ENCODE data around the gene ABCA8. TPM values are rescaled to one million over a fixed set of nuclear protein-coding genes. Genes with fewer than 3 reads are reported as not detected.

ABCA8 gene
- total and polyA plus RNA-seq, 10 of the 15 experiments (the other 5 are each of a cell fraction or from before 2014, with no cell fraction given): 0.05 to 0.15 TPM; not detected in 8

DNA sequence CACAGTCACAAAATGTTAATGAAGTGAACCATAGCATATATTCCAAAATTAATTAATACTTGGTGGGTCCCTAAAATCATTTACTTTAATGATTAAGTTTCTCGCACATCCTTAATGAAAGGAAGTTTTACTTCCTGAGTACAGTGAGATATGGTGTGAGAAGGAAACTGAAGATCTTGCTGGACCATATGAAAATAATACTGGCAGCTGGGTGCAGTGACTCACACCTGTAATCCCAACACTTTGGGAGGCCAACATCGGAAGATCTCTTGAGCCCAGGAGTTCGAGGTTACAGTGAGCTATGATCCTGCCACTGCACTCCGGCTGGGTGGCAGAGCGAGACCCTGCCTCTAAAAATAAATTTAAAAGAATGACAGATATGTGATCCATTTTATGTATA, 62.5 kb downstream of the ABCA8 start:
- Histone ChIP-seq H3K9ac (ENCODE audit: control insufficient read depth, insufficient read depth, low read length) (no peak overlapping the region), H3K4me3 (no peak overlapping the region), H3K9me3 (replicated peaks; ENCODE audit: control insufficient read depth, insufficient read depth, low read length) (no peaks in the 10 kb centered on the region), H3K4me1 (ENCODE audit: control insufficient read depth, insufficient read depth, low read length) (no peaks in the 10 kb centered on the region), H3K27ac (ENCODE audit: control insufficient read depth, insufficient read depth) (no peak overlapping the region), H4K20me1 (ENCODE audit: control insufficient read depth, insufficient read depth) (no peaks in the 10 kb centered on the region), H3K27me3 (replicated peaks in 1 of 2; ENCODE audit: control insufficient read depth in 2 of 2, insufficient read depth in 2 of 2, low read length in 1 of 2) (no peaks in the 10 kb centered on the region), H2AFZ (ENCODE audit: control insufficient read depth, low read depth, low read length) (no peak overlapping the region), H3K36me3 (ENCODE audit: control insufficient read depth in 2 of 2, insufficient read depth in 2 of 2, low read length in 1 of 2) (no peaks in the 10 kb centered on the region), H3K79me2 (ENCODE audit: control insufficient read depth, insufficient read depth, low read length) (no peaks in the 10 kb centered on the region), H3K4me2 (ENCODE audit: control insufficient read depth, insufficient read depth) (no peak overlapping the region)
- ChIA-PET RAD21 (ENCODE audit: unreplicated experiment) (no interaction called here), SMC1A (ENCODE audit: uncharacterized antibody, unreplicated experiment) (interaction anchor here (0.9 kb wide), 1 partner anchor 49 kb away, joined by 3 read pairs; no protein-coding TSS in a partner anchor), POLR2A (no interaction called here), CTCF (no interaction called here)
- in situ Hi-C loops (cut with MboI) (no loop called here), intact Hi-C loops (cut with micrococcal nuclease; ENCODE audit: unreplicated experiment) (no loop called here)
- no TSS peak for BruUV-seq (replicated peaks)
- ATAC-seq: no peak
- no peak for FAIRE-seq
- 29% methylated on average over 5 of the region's 5 CpGs for WGBS (ENCODE audit: insufficient coverage, insufficient replicate concordance, low lambda C conversion rate, missing lambda C conversion rate)
- DNase-seq (ENCODE audit: low read depth, low spot score): no peak
- TF ChIP-seq CHD1 (IDR thresholded peaks at IDR 0.05; ENCODE audit: low read depth, low read length) (no peak), BACH1 (IDR thresholded peaks at IDR 0.05; ENCODE audit: borderline replicate concordance) (no peak), FOS (IDR thresholded peaks at IDR 0.05; ENCODE audit: borderline replicate concordance, extremely low read depth, insufficient read length) (no peak), ZNF384 (IDR thresholded peaks at IDR 0.05; ENCODE audit: borderline replicate concordance, low read depth, low read length) (no peak), POLR2A (IDR thresholded peaks at IDR 0.05; ENCODE audit: low read depth, low read length) (no peak), GATAD2B (conservative IDR thresholded peaks at IDR 0.05; ENCODE audit: low read depth) (no peak), PAX5 (IDR thresholded peaks at IDR 0.05; ENCODE audit: borderline replicate concordance, low read depth, low read length) (no peak), EED (IDR thresholded peaks at IDR 0.05; ENCODE audit: low read depth) (no peak), CBFB (IDR thresholded peaks at IDR 0.05; ENCODE audit: low read depth) (no peak), RAD51 (IDR thresholded peaks at IDR 0.05) (no peak), DPF2 (IDR thresholded peaks at IDR 0.05) (no peak), IRF4 (IDR thresholded peaks at IDR 0.05; ENCODE audit: low read depth, low read length) (no peak)
- TF ChIP-seq, protein P1, sequence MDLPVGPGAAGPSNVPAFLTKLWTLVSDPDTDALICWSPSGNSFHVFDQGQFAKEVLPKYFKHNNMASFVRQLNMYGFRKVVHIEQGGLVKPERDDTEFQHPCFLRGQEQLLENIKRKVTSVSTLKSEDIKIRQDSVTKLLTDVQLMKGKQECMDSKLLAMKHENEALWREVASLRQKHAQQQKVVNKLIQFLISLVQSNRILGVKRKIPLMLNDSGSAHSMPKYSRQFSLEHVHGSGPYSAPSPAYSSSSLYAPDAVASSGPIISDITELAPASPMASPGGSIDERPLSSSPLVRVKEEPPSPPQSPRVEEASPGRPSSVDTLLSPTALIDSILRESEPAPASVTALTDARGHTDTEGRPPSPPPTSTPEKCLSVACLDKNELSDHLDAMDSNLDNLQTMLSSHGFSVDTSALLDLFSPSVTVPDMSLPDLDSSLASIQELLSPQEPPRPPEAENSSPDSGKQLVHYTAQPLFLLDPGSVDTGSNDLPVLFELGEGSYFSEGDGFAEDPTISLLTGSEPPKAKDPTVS (IDR thresholded peaks at IDR 0.05; ENCODE audit: low read depth, low read length): no peak
- TF ChIP-seq, protein P2, sequence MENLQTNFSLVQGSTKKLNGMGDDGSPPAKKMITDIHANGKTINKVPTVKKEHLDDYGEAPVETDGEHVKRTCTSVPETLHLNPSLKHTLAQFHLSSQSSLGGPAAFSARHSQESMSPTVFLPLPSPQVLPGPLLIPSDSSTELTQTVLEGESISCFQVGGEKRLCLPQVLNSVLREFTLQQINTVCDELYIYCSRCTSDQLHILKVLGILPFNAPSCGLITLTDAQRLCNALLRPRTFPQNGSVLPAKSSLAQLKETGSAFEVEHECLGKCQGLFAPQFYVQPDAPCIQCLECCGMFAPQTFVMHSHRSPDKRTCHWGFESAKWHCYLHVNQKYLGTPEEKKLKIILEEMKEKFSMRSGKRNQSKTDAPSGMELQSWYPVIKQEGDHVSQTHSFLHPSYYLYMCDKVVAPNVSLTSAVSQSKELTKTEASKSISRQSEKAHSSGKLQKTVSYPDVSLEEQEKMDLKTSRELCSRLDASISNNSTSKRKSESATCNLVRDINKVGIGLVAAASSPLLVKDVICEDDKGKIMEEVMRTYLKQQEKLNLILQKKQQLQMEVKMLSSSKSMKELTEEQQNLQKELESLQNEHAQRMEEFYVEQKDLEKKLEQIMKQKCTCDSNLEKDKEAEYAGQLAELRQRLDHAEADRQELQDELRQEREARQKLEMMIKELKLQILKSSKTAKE (IDR thresholded peaks at IDR 0.05; ENCODE audit: low read depth, poor library complexity, severe bottlenecking): no peak
- TF ChIP-seq, protein P3, sequence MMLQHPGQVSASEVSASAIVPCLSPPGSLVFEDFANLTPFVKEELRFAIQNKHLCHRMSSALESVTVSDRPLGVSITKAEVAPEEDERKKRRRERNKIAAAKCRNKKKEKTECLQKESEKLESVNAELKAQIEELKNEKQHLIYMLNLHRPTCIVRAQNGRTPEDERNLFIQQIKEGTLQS (IDR thresholded peaks at IDR 0.05; ENCODE audit: borderline replicate concordance, extremely low read depth, low read depth, low read length): no peak
- TF ChIP-seq, protein P4, sequence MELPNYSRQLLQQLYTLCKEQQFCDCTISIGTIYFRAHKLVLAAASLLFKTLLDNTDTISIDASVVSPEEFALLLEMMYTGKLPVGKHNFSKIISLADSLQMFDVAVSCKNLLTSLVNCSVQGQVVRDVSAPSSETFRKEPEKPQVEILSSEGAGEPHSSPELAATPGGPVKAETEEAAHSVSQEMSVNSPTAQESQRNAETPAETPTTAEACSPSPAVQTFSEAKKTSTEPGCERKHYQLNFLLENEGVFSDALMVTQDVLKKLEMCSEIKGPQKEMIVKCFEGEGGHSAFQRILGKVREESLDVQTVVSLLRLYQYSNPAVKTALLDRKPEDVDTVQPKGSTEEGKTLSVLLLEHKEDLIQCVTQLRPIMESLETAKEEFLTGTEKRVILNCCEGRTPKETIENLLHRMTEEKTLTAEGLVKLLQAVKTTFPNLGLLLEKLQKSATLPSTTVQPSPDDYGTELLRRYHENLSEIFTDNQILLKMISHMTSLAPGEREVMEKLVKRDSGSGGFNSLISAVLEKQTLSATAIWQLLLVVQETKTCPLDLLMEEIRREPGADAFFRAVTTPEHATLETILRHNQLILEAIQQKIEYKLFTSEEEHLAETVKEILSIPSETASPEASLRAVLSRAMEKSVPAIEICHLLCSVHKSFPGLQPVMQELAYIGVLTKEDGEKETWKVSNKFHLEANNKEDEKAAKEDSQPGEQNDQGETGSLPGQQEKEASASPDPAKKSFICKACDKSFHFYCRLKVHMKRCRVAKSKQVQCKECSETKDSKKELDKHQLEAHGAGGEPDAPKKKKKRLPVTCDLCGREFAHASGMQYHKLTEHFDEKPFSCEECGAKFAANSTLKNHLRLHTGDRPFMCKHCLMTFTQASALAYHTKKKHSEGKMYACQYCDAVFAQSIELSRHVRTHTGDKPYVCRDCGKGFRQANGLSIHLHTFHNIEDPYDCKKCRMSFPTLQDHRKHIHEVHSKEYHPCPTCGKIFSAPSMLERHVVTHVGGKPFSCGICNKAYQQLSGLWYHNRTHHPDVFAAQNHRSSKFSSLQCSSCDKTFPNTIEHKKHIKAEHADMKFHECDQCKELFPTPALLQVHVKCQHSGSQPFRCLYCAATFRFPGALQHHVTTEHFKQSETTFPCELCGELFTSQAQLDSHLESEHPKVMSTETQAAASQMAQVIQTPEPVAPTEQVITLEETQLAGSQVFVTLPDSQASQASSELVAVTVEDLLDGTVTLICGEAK (IDR thresholded peaks at IDR 0.05; ENCODE audit: borderline replicate concordance): no peak
- TF ChIP-seq, protein P5, sequence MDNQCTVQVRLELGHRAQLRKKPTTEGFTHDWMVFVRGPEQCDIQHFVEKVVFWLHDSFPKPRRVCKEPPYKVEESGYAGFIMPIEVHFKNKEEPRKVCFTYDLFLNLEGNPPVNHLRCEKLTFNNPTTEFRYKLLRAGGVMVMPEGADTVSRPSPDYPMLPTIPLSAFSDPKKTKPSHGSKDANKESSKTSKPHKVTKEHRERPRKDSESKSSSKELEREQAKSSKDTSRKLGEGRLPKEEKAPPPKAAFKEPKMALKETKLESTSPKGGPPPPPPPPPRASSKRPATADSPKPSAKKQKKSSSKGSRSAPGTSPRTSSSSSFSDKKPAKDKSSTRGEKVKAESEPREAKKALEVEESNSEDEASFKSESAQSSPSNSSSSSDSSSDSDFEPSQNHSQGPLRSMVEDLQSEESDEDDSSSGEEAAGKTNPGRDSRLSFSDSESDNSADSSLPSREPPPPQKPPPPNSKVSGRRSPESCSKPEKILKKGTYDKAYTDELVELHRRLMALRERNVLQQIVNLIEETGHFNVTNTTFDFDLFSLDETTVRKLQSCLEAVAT (IDR thresholded peaks at IDR 0.05): no peak

Data from GM12878 (cell line).